Measurements from ENCODE around the gene E2F2. TPM values are rescaled to one million over a fixed set of nuclear protein-coding genes. Genes with fewer than 3 reads are reported as not detected.

Gene E2F2
- total RNA-seq, 1 donor from 2014 or later: 0.72 TPM

DNA sequence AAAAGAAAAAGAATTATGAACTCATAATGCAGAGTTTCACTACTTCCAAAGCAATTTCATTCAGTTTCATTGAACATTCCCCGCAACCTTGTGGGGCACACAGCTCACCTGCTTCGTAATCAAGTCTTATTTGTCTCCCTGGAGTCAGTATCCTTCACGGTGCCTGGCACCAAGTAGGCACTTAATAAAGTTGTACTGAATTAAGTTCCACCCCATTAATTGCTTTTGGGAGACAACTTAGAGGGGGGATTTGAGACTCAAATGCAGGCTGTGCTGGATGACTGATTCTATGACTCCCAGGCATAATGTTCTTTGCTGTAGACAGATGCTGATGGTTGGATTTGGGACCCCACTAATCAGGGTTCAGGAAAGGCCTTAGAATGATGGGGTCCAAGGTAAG lies 34.7 kb upstream of the E2F2 start:
- peaks cover 74% of the 10 kb centered on the region for H3K4me1 Mint-ChIP-seq (ENCODE audit: low read depth)
- H3K27ac Mint-ChIP-seq (ENCODE audit: unreplicated experiment): peak overlapping the region; percentile 63
- no peak overlapping the region for H3K4me3 Mint-ChIP-seq (ENCODE audit: unreplicated experiment)
- no peaks in the 10 kb centered on the region for H3K36me3 Mint-ChIP-seq (ENCODE audit: low read depth)
- TF ChIP-seq, protein P1, sequence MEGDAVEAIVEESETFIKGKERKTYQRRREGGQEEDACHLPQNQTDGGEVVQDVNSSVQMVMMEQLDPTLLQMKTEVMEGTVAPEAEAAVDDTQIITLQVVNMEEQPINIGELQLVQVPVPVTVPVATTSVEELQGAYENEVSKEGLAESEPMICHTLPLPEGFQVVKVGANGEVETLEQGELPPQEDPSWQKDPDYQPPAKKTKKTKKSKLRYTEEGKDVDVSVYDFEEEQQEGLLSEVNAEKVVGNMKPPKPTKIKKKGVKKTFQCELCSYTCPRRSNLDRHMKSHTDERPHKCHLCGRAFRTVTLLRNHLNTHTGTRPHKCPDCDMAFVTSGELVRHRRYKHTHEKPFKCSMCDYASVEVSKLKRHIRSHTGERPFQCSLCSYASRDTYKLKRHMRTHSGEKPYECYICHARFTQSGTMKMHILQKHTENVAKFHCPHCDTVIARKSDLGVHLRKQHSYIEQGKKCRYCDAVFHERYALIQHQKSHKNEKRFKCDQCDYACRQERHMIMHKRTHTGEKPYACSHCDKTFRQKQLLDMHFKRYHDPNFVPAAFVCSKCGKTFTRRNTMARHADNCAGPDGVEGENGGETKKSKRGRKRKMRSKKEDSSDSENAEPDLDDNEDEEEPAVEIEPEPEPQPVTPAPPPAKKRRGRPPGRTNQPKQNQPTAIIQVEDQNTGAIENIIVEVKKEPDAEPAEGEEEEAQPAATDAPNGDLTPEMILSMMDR (IDR thresholded peaks at IDR 0.05): no peak
- no peaks in the 10 kb centered on the region for H3K27me3 Mint-ChIP-seq (ENCODE audit: low read depth)
- DNase-seq (ENCODE audit: low spot score): no peak
- H3K9me3 Mint-ChIP-seq (ENCODE audit: low read depth): no peaks in the 10 kb centered on the region

DNA sequence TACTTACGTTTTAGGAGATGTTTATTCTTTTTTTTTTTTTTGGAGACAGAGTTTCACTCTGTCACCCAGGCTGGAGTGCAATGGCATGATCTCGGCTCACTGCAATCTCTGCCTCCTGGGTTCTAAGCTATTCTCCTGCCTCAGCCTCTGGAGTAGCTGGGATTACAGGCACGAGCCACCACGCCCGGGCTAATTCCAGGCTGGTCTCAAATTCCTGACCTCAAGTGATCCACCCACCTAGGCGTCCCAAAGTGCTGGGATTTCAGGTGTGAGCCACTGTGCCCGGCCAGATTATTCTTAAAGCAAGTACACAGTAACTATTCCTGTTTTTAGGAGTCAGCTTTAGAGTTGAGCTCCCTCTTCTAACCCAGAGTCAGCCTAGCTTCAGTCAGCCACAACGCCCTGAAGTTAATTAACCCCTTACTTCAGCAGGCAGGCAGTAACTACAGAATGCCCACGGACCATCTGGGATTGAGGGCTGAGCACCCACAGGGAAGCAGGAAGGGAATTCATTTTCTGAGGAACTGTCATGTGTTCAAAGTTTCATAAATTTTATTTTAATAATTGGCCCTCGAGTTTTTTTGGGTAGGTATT lies 33.6 kb upstream of the E2F2 start:
- DNase-seq (ENCODE audit: low spot score): peak; percentile 52
- Mint-ChIP-seq H3K9me3 (ENCODE audit: low read depth) (no peaks in the 10 kb centered on the region), H3K27me3 (ENCODE audit: low read depth) (no peaks in the 10 kb centered on the region), H3K27ac (ENCODE audit: unreplicated experiment) (peak overlapping the region; percentile 99), H3K36me3 (ENCODE audit: low read depth) (no peaks in the 10 kb centered on the region), H3K4me3 (ENCODE audit: unreplicated experiment) (no peak overlapping the region), H3K4me1 (ENCODE audit: low read depth) (peaks cover 80% of the 10 kb centered on the region)
- TF ChIP-seq, protein P1 (IDR thresholded peaks at IDR 0.05): no peak

- TF ChIP-seq, protein P1 (IDR thresholded peaks at IDR 0.05): no peak
- no peaks in the 10 kb centered on the region for H3K27me3 Mint-ChIP-seq (ENCODE audit: low read depth)
- H3K4me1 Mint-ChIP-seq (ENCODE audit: low read depth): peaks cover 76% of the 10 kb centered on the region
- peak overlapping the region; percentile 99 for H3K27ac Mint-ChIP-seq (ENCODE audit: unreplicated experiment)
- peak; percentile 20 for DNase-seq (ENCODE audit: low spot score)
- H3K36me3 Mint-ChIP-seq (ENCODE audit: low read depth): no peaks in the 10 kb centered on the region
- peak overlapping the region; percentile 68 for H3K4me3 Mint-ChIP-seq (ENCODE audit: unreplicated experiment)
- H3K9me3 Mint-ChIP-seq (ENCODE audit: low read depth): no peaks in the 10 kb centered on the region
These were observed 32.8 kb upstream of the E2F2 start for GRCh38 chr1:23563755-23564374.

DNA sequence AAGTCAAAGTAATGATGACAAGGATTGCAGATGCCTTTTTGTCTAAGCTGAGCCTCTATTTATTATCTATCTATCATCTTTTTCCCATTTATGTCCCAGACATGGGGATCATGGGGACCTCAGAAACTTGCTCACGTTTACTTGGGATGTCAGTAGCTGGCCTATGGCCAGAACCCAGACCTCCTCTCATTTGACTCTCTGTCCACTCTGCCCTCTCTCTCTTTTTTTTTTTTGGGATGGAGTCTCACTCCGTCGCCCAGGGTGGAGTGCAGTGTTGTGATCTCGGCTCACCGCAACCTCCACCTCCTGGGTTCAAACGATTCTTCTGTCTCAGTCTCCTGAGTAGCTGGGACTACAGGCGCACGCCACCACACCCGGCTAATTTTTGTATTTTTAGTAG lies 32.0 kb upstream of the E2F2 start:
- peak overlapping the region; percentile 68 for H3K4me3 Mint-ChIP-seq (ENCODE audit: unreplicated experiment)
- H3K4me1 Mint-ChIP-seq (ENCODE audit: low read depth): peaks cover 71% of the 10 kb centered on the region

DNA sequence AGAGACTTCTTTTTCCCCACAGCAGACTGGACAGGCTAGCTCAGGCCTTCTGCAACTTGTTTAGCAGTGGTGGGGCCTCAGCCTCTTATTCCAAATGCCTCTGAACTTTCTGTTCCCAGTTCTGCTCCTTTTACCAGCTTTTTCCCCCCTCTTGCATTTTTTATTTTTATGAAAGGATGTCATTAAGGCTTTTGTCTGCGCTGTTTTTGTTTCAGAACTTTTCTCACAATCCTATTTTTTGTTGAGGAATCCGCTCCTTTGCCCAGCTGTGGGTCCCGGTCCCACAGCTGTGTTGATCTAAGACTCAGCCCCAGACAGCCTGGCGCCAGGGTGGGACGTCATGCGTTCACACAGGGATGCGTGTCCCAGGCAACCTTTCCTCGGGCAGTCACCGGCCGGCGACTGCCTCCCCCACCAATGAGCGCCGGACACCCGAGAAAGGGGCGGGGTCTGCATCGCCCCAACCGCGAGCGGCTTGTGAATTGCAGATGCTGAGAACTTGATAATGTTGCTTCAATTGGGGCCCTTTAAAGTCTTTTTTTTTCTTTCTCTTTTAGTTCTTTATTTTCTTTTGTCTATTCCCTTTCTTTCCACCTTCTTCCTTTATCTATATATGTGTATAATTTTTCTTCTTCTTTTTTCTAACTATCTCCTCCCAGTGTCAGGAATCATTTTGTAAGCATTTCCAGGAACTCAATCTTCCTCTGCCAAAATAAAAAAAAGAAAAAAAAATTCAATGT lies 31.3 kb upstream of the E2F2 start:
- Mint-ChIP-seq H3K4me1 (ENCODE audit: low read depth) (peaks cover 72% of the 10 kb centered on the region), H3K27ac (ENCODE audit: unreplicated experiment) (peak overlapping the region; percentile 99), H3K4me3 (ENCODE audit: unreplicated experiment) (peak overlapping the region; percentile 68), H3K36me3 (ENCODE audit: low read depth) (peaks cover 4% of the 10 kb centered on the region), H3K9me3 (ENCODE audit: low read depth) (no peaks in the 10 kb centered on the region), H3K27me3 (ENCODE audit: low read depth) (no peaks in the 10 kb centered on the region)
- peak; percentile 99 for DNase-seq (ENCODE audit: low spot score)
- TF ChIP-seq, protein P1 (IDR thresholded peaks at IDR 0.05): no peak

More for the DNA sequence above, 32.0 kb upstream of the E2F2 start:
- H3K36me3 Mint-ChIP-seq (ENCODE audit: low read depth): no peaks in the 10 kb centered on the region
- DNase-seq (ENCODE audit: low spot score): peak; percentile 24
- no peaks in the 10 kb centered on the region for H3K9me3 Mint-ChIP-seq (ENCODE audit: low read depth)
- TF ChIP-seq, protein P1 (IDR thresholded peaks at IDR 0.05): no peak
- peak overlapping the region; percentile 99 for H3K27ac Mint-ChIP-seq (ENCODE audit: unreplicated experiment)
- no peaks in the 10 kb centered on the region for H3K27me3 Mint-ChIP-seq (ENCODE audit: low read depth)
